Liver (tissue), 3 donors: ENCODE measurements around the gene PSMD6.

Experiments used
- ATF3 ChIP-seq: IDR thresholded peaks from 2 replicates; pipeline ENCODE4 v1.6.1; 2016; ENCODE audit warnings: antibody characterized with exemption
- CTCF ChIP-seq: fragments of 150-350 bp; IDR thresholded peaks from 2 replicates; pipeline ENCODE4 v1.5.1; 2017; ENCODE audit warnings: improper control_type of control experiment, low read depth, low read length; ENCODE audit not compliant: missing input control
- FOXA1 ChIP-seq: IDR thresholded peaks from 2 replicates; pipeline ENCODE4 v1.6.1; 2016; ENCODE audit warnings: antibody characterized with exemption
- MAX ChIP-seq: IDR thresholded peaks from 2 replicates; pipeline ENCODE4 v1.6.1; 2016; ENCODE audit warnings: antibody characterized with exemption
- RAD21 ChIP-seq, 2 donors: IDR thresholded peaks; 2 replicates each; pipeline ENCODE4 v1.6.1; 2016; ENCODE audit warnings: antibody characterized with exemption in 2 of 2, mild to moderate bottlenecking in 2 of 2
- REST ChIP-seq: IDR thresholded peaks from 2 replicates; pipeline ENCODE4 v1.6.1; 2016; ENCODE audit warnings: antibody characterized with exemption, mild to moderate bottlenecking
- SP1 ChIP-seq: IDR thresholded peaks from 2 replicates; pipeline ENCODE4 v1.6.1; 2018; ENCODE audit warnings: antibody characterized with exemption, mild to moderate bottlenecking
- TAF1 ChIP-seq: conservative IDR thresholded peaks from 2 replicates; pipeline ENCODE4 v1.6.1; 2016; ENCODE audit warnings: antibody characterized with exemption, mild to moderate bottlenecking
- YY1 ChIP-seq: IDR thresholded peaks from 2 replicates; pipeline ENCODE4 v1.6.1; 2016; ENCODE audit warnings: antibody characterized with exemption, mild to moderate bottlenecking
- donor health status: healthy.
- donor health status: healthy.

- TF ChIP-seq SP1 (no peak), CTCF (peak; percentile 82), RAD21 (IDR thresholded peaks at IDR 0.05) (peak; percentile 96 to 98), MAX (no peak), YY1 (no peak), FOXA1 (no peak), REST (no peak), ATF3 (no peak), TAF1 (no peak)
Observed at GRCh38 chr3:64030741-64031140, 7.4 kb upstream of the PSMD6 start.
